ENCODE measurements around the gene ADAMTS18.

ADAMTS18 gene

GRCh38 chr16:77406680-77407079 is 28.2 kb downstream of the ADAMTS18 start:
- POLR2A ChIA-PET, result no interaction called here
- no peaks in the 10 kb centered on the region; the same call in 1 of the 2 replicates for H3K9me3 ChIP-seq (ENCODE audit: control insufficient read depth, insufficient read depth, low read depth, low read length)
- no peaks in the 10 kb centered on the region for H3K36me3 ChIP-seq (ENCODE audit: control insufficient read depth in 2 of 2, insufficient read depth in 1 of 2, low read length in 2 of 2)
- H3K4me1 ChIP-seq (ENCODE audit: control insufficient read depth, insufficient read depth, low read length), result peaks cover 14% of the 10 kb centered on the region
- H3K4me3 ChIP-seq (ENCODE audit: low read depth, low read length), result no peak overlapping the region
- H3K27ac ChIP-seq (ENCODE audit: extremely low read depth, low read depth, low read length), result no peak overlapping the region
- CTCF ChIA-PET, result interaction anchor here (0.6 to 0.7 kb wide), 2 partner anchors 169 to 188 kb away, joined by 3 to 6 read pairs; no protein-coding TSS in a partner anchor
- peak; percentile 16; the same call in 1 of the 2 replicates for TF ChIP-seq ZNF580 (tag by site-specific recombination; IDR thresholded peaks at IDR 0.05)
- TF ChIP-seq CTCF (tag by site-specific recombination; IDR thresholded peaks at IDR 0.05), result 0 out of 2 replicates have a peak, but pooled peaks have one; percentile 14
- TF ChIP-seq GLIS2 (tag by site-specific recombination; IDR thresholded peaks at IDR 0.05), result no peak
- TF ChIP-seq MZF1 (tag by site-specific recombination; IDR thresholded peaks at IDR 0.05; ENCODE audit: borderline replicate concordance), result peak; percentile 57; the same call in 1 of the 2 replicates
- TF ChIP-seq PRDM1 (tag by site-specific recombination; IDR thresholded peaks at IDR 0.05), result 0 out of 2 replicates have a peak, but pooled peaks have one; percentile 23

GRCh38 chr16:77404775-77405174 is 30.1 kb downstream of the ADAMTS18 start:
- Histone ChIP-seq H3K4me1 (ENCODE audit: control insufficient read depth, insufficient read depth, low read length) (peaks cover 8% of the 10 kb centered on the region), H3K4me3 (ENCODE audit: low read depth, low read length) (no peak overlapping the region), H3K9me3 (ENCODE audit: control insufficient read depth, insufficient read depth, low read depth, low read length) (no peaks in the 10 kb centered on the region; the same call in 1 of the 2 replicates), H3K36me3 (ENCODE audit: control insufficient read depth in 2 of 2, insufficient read depth in 1 of 2, low read length in 2 of 2) (no peaks in the 10 kb centered on the region), H3K27ac (ENCODE audit: extremely low read depth, low read depth, low read length) (peak overlapping the region; percentile 43; the same call in 1 of the 2 replicates)
- CTCF ChIA-PET, result interaction anchor here (0.9 to 2.3 kb wide), 3 partner anchors 17 to 179 kb away, joined by 3 to 7 read pairs (median 5); no protein-coding TSS in a partner anchor
- POLR2A ChIA-PET, result no interaction called here
- TF ChIP-seq ZNF654 (tag by site-specific recombination; IDR thresholded peaks at IDR 0.05; ENCODE audit: low read depth) (no peak), SCRT1 (tag by site-specific recombination; IDR thresholded peaks at IDR 0.05; ENCODE audit: borderline replicate concordance) (no peak)

DNA sequence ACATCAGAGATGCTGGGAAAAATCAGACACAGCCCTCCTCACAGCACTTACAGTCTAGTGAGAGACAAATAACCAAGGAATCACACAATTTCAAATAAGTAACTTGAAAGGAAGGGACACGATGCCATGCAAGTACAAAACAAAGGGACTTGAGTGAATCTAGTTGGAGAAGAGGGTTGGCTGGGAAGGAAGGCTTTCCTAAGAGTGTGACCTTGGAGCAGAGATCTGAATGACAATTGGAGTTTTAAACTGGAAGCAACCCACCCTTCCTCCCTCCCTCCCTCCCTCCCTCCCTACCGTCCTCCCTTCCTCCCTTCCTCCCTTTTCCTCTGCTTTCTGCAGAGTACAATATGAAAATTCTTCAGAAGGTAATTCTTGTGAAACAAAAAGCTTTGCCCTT is 31.1 kb downstream of the ADAMTS18 start:
- Histone ChIP-seq H3K36me3 (ENCODE audit: control insufficient read depth in 2 of 2, insufficient read depth in 1 of 2, low read length in 2 of 2) (no peaks in the 10 kb centered on the region), H3K4me3 (ENCODE audit: low read depth, low read length) (no peak overlapping the region), H3K27ac (ENCODE audit: extremely low read depth, low read depth, low read length) (no peak overlapping the region), H3K9me3 (ENCODE audit: control insufficient read depth, insufficient read depth, low read depth, low read length) (no peaks in the 10 kb centered on the region; the same call in 1 of the 2 replicates), H3K4me1 (ENCODE audit: control insufficient read depth, insufficient read depth, low read length) (peaks cover 6% of the 10 kb centered on the region)
- ChIA-PET CTCF (interaction anchor here (1.5 to 2.3 kb wide), 2 partner anchors 16 to 180 kb away, joined by 3 to 7 read pairs; no protein-coding TSS in a partner anchor), POLR2A (interaction anchor here (0.6 kb wide), 1 partner anchor 97 kb away, joined by 3 read pairs; no protein-coding TSS in a partner anchor)
- no peak for TF ChIP-seq ZNF645 (tag by site-specific recombination; IDR thresholded peaks at IDR 0.05)
- TF ChIP-seq ZBTB49 (tag by site-specific recombination; IDR thresholded peaks at IDR 0.05; ENCODE audit: low read depth), result no peak
- TF ChIP-seq SALL2 (tag by site-specific recombination; IDR thresholded peaks at IDR 0.05; ENCODE audit: borderline replicate concordance), result no peak
- no peak for TF ChIP-seq KLF10 (tag by site-specific recombination; IDR thresholded peaks at IDR 0.05)
- no peak for TF ChIP-seq HOXA7 (CRISPR knock-in tag; IDR thresholded peaks at IDR 0.05; ENCODE audit: borderline replicate concordance)
- TF ChIP-seq ZNF600 (tag by site-specific recombination; IDR thresholded peaks at IDR 0.05), result no peak
- TF ChIP-seq ZNF169 (tag by site-specific recombination; IDR thresholded peaks at IDR 0.05), result no peak
- TF ChIP-seq ZNF501 (tag by site-specific recombination; IDR thresholded peaks at IDR 0.05), result no peak
- TF ChIP-seq ZBTB48 (tag by site-specific recombination; IDR thresholded peaks at IDR 0.05), result no peak
- TF ChIP-seq, protein P1, sequence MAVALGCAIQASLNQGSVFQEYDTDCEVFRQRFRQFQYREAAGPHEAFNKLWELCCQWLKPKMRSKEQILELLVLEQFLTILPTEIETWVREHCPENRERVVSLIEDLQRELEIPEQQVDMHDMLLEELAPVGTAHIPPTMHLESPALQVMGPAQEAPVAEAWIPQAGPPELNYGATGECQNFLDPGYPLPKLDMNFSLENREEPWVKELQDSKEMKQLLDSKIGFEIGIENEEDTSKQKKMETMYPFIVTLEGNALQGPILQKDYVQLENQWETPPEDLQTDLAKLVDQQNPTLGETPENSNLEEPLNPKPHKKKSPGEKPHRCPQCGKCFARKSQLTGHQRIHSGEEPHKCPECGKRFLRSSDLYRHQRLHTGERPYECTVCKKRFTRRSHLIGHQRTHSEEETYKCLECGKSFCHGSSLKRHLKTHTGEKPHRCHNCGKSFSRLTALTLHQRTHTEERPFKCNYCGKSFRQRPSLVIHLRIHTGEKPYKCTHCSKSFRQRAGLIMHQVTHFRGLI (tag by site-specific recombination; IDR thresholded peaks at IDR 0.05), result no peak
- TF ChIP-seq ZBTB1 (tag by site-specific recombination; IDR thresholded peaks at IDR 0.05), result no peak
- no peak for TF ChIP-seq ZNF223 (tag by site-specific recombination; IDR thresholded peaks at IDR 0.05)
- TF ChIP-seq ZFP41 (tag by site-specific recombination; IDR thresholded peaks at IDR 0.05; ENCODE audit: borderline replicate concordance), result no peak
- no peak for TF ChIP-seq FEZF1 (tag by site-specific recombination; IDR thresholded peaks at IDR 0.05)
- no peak for TF ChIP-seq ZBTB21 (tag by site-specific recombination; IDR thresholded peaks at IDR 0.05)

All from HEK293 (cell line).